Hepatocyte (in vitro differentiated cells): Measurements from ENCODE around the gene ARMH3. TPM values are rescaled to one million over a fixed set of nuclear protein-coding genes. Genes with fewer than 3 reads are reported as not detected.

Source experiments
- DNase-seq: peaks from one replicate; pipeline ENCODE4 v3.0.0-alpha.2; 2016; ENCODE audit warnings: low spot score
- H2AFZ ChIP-seq: fragments of 200-600 bp; sonication (generic); 2 replicates; pipeline ENCODE4 v1.6.0; 2016; ENCODE audit warnings: antibody characterized with exemption, mild to moderate bottlenecking
- H3K27ac ChIP-seq: fragments of 200-600 bp; sonication (generic); 2 replicates; pipeline ENCODE4 v1.5.1; 2016; ENCODE audit warnings: mild to moderate bottlenecking
- H3K27me3 ChIP-seq: fragments of 200-600 bp; sonication (generic); 2 replicates; pipeline ENCODE4 v1.6.1; 2016
- H3K36me3 ChIP-seq: fragments of 200-600 bp; sonication (generic); replicated peaks from 2 replicates; pipeline ENCODE4 v1.5.1; 2016; ENCODE audit warnings: low read depth; ENCODE audit not compliant: insufficient read depth
- H3K4me1 ChIP-seq: fragments of 200-600 bp; sonication (generic); 2 replicates; pipeline ENCODE4 v1.5.1; 2016; ENCODE audit warnings: mild to moderate bottlenecking, moderate library complexity; ENCODE audit not compliant: insufficient read depth
- H3K4me2 ChIP-seq: fragments of 200-600 bp; sonication (generic); 2 replicates; pipeline ENCODE4 v1.6.0; 2016
- H3K4me3 ChIP-seq: fragments of 200-600 bp; sonication (generic); 2 replicates; pipeline ENCODE4 v1.5.1; 2016; ENCODE audit warnings: mild to moderate bottlenecking
- H3K79me2 ChIP-seq: fragments of 200-600 bp; sonication (generic); 2 replicates; pipeline ENCODE4 v1.6.0; 2017; ENCODE audit warnings: mild to moderate bottlenecking
- H3K9me2 ChIP-seq: fragments of 200-600 bp; sonication (generic); replicated peaks from 2 replicates; pipeline ENCODE4 v1.6.0; 2017; ENCODE audit warnings: mild to moderate bottlenecking; ENCODE audit not compliant: insufficient read depth
- H3K9me3 ChIP-seq: fragments of 200-600 bp; sonication (generic); 2 replicates; pipeline ENCODE4 v1.5.1; 2016; ENCODE audit warnings: low read depth, mild to moderate bottlenecking
- H4K20me1 ChIP-seq: fragments of 200-600 bp; sonication (generic); 2 replicates; pipeline ENCODE4 v1.6.0; 2016; ENCODE audit warnings: mild to moderate bottlenecking; ENCODE audit not compliant: insufficient read depth, poor library complexity, severe bottlenecking
- EZH2 ChIP-seq: fragments of 200-600 bp; sonication (generic); IDR thresholded peaks from 2 replicates; pipeline ENCODE4 v1.6.1; 2016; ENCODE audit warnings: antibody characterized with exemption, mild to moderate bottlenecking, borderline replicate concordance
- EZH2phosphoT487 ChIP-seq: fragments of 200-600 bp; sonication (generic); IDR thresholded peaks from one replicate; pipeline ENCODE4 v1.6.1; 2018; ENCODE audit warnings: antibody characterized with exemption, mild to moderate bottlenecking, low read depth, moderate library complexity; ENCODE audit not compliant: unreplicated experiment, severe bottlenecking
- WGBS: methylation state at CpG from one replicate; pipeline ENCODE4 v1.1.6; 2016; ENCODE audit warnings: low lambda C conversion rate; ENCODE audit errors: missing lambda C conversion rate; 5-methylcytosine and 5-hydroxymethylcytosine counted together
- polyA plus RNA-seq: library from polyadenylated mRNA; unstranded; fragments of >200 nt; fragmentation: Nextera tagmentation; extraction: Ambion mirVana; gene quantifications from 2 replicates; pipeline ENCODE4 v1.2.1, GENCODE V29; 2016
- total RNA-seq: library from RNA; depleted of rRNA; stranded (reverse); fragments of >200 nt; gene quantifications from 2 replicates; pipeline ENCODE4 v1.2.3, GENCODE V29; 2014
- TF ChIP-seq, protein P1 (sequence below): fragments of 200-600 bp; sonication (generic); IDR thresholded peaks from 2 replicates; pipeline ENCODE4 v1.5.1; 2016; ENCODE audit warnings: antibody characterized with exemption, mild to moderate bottlenecking; ENCODE audit not compliant: poor library complexity

ARMH3 gene
- total and polyA plus RNA-seq, 2 experiments from 2014 or later: 10.6 to 15.1 TPM

DNA sequence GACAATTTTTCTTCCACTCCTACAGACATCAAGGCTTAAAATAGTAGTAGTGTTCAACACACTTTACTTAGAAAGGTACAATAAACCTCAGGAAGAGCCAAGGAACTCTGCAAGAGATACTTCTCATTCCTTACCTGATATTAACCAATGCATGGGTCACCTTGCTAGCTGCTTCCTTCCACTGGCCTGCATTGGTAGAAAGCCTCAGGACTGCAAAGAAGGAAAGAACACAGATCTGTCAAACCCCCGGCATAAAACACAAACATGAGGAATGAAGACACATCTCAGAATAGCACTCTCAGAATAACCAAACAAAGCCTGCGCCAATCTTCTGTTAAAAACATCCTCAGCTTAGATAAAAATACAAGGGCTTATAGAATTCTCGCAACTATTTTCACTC, 116.2 kb downstream of the ARMH3 start:
- Histone ChIP-seq H4K20me1 (no peaks in the 10 kb centered on the region), H3K4me2 (no peak overlapping the region), H3K36me3 (no peaks in the 10 kb centered on the region), H3K27me3 (no peaks in the 10 kb centered on the region), H2AFZ (no peak overlapping the region), H3K27ac (peak overlapping the region; percentile 59), H3K4me3 (no peak overlapping the region), H3K4me1 (peaks cover 7% of the 10 kb centered on the region), H3K9me3 (no peaks in the 10 kb centered on the region), H3K79me2 (peaks cover 2% of the 10 kb centered on the region), H3K9me2 (no peaks in the 10 kb centered on the region)
- no peak for DNase-seq
- WGBS: 66% methylated on average over 3 of the region's 3 CpGs
- TF ChIP-seq EZH2 (no peak), EZH2phosphoT487 (no peak)
- TF ChIP-seq, protein P1, sequence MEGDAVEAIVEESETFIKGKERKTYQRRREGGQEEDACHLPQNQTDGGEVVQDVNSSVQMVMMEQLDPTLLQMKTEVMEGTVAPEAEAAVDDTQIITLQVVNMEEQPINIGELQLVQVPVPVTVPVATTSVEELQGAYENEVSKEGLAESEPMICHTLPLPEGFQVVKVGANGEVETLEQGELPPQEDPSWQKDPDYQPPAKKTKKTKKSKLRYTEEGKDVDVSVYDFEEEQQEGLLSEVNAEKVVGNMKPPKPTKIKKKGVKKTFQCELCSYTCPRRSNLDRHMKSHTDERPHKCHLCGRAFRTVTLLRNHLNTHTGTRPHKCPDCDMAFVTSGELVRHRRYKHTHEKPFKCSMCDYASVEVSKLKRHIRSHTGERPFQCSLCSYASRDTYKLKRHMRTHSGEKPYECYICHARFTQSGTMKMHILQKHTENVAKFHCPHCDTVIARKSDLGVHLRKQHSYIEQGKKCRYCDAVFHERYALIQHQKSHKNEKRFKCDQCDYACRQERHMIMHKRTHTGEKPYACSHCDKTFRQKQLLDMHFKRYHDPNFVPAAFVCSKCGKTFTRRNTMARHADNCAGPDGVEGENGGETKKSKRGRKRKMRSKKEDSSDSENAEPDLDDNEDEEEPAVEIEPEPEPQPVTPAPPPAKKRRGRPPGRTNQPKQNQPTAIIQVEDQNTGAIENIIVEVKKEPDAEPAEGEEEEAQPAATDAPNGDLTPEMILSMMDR: no peak

DNA sequence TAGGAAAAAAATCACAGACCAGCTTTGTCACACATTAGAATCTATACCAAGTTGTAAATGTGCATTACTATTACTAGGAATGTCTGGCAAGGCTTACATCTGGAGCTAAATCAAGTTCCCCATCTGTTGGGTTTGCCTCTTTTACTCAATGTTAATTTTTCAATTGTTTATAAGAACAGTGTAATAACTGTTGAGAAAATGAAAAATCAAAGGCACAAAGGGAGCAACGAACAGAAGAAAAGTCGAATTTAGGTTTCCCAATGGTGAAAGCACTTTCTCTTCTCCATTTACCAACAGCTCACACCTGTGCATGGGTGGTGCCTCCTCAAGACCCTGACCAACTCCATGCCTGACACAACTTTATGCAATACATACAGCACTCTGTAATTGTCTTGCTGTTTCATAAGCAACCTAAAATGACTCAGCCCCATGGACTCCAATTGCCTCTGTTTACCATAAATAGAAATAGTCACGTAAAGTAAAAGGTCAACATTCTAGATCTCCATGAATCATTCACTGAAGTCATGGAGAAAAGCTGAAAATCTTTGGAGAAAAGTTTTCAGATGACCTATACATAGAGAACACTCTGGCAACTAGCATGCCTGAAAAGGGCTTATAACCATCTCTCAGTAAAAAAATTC, 116.8 kb downstream of the ARMH3 start:
- peaks cover 2% of the 10 kb centered on the region for H3K79me2 ChIP-seq
- no peak overlapping the region for H3K4me2 ChIP-seq
- peak; percentile 27 for DNase-seq
- 70% methylated on average over 3 of the region's 3 CpGs for WGBS
- H3K9me3 ChIP-seq: no peaks in the 10 kb centered on the region
- no peaks in the 10 kb centered on the region for H3K9me2 ChIP-seq
- TF ChIP-seq EZH2: no peak
- no peaks in the 10 kb centered on the region for H3K36me3 ChIP-seq
- H3K27me3 ChIP-seq: no peaks in the 10 kb centered on the region
- H3K4me3 ChIP-seq: no peak overlapping the region
- no peaks in the 10 kb centered on the region for H4K20me1 ChIP-seq
- H2AFZ ChIP-seq: no peak overlapping the region
- peaks cover 7% of the 10 kb centered on the region for H3K4me1 ChIP-seq
- H3K27ac ChIP-seq: peak overlapping the region; percentile 59

DNA sequence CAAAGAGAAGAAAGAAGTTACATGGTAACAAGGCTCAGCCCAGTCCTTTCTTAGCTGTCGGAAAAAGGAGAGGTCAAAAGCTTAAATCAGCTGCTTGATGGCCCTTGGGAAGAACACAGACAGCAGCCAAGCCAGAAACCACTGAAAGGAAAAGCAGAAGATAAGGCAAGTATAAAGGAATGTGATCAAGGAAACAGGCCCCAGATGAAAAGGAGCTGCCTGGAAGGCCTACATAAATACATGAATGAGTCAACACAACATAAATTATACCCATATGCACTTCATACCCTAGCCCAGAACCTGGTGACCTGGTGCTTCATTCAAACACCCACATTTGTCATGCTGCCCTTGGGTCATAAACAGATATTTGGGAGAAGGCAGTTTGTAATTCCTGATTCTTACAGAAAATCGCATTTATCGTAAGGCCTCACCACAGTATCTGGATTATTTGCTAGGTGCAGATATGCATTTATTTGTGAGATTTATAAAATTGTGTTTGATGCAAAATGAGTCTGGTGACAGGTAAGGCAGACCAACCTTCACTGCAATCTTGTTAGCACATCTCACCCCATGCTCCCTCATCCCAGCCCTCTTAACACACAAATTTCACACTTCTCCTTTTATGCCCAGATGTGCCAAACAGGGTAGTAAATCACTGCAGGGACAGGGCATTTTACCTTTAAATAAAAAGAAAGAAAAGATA, 117.5 kb downstream of the ARMH3 start:
- DNase-seq: peak; percentile 34
- H3K4me3 ChIP-seq: no peak overlapping the region
- peak overlapping the region; percentile 59 for H3K27ac ChIP-seq
- no peaks in the 10 kb centered on the region for H3K36me3 ChIP-seq
- H3K79me2 ChIP-seq: peaks cover 2% of the 10 kb centered on the region
- TF ChIP-seq, protein P1: no peak
- TF ChIP-seq EZH2phosphoT487: no peak
- no peak for TF ChIP-seq EZH2
- no peaks in the 10 kb centered on the region for H3K9me2 ChIP-seq
- WGBS: 77% methylated on average over 3 of the region's 3 CpGs
- H3K4me1 ChIP-seq: peaks cover 7% of the 10 kb centered on the region
- no peaks in the 10 kb centered on the region for H3K9me3 ChIP-seq
- H3K4me2 ChIP-seq: no peak overlapping the region
- no peaks in the 10 kb centered on the region for H3K27me3 ChIP-seq
- H4K20me1 ChIP-seq: no peaks in the 10 kb centered on the region
- no peak overlapping the region for H2AFZ ChIP-seq

DNA sequence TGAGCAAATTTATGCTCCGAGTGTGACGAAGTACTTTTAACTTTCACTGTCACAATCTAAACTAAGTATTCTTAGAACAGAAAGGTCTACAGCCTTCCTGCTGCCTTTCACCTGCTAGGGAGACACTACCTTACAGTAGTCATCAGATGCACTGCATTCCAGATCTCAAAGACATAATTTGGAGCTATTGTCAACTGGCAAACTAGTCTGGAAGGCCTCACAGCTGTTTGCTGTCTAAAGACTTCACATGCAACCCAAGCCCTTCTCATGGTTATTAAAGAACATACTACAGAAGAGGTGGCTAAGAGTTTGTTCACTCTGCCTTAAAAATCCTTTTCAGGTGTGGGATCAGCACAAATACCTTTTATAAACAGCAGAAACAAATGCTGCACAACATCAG, 120.5 kb downstream of the ARMH3 start:
- TF ChIP-seq, protein P1: no peak
- TF ChIP-seq EZH2 (no peak), EZH2phosphoT487 (no peak)
- Histone ChIP-seq H3K4me1 (peaks cover 7% of the 10 kb centered on the region), H3K4me3 (no peak overlapping the region), H3K9me3 (no peaks in the 10 kb centered on the region), H2AFZ (no peak overlapping the region), H3K27me3 (no peaks in the 10 kb centered on the region), H3K4me2 (no peak overlapping the region), H3K27ac (no peak overlapping the region), H3K9me2 (no peaks in the 10 kb centered on the region), H3K36me3 (no peaks in the 10 kb centered on the region), H4K20me1 (no peaks in the 10 kb centered on the region), H3K79me2 (peaks cover 5% of the 10 kb centered on the region)
- no peak for DNase-seq
- WGBS: 90% methylated on average over 2 of the region's 2 CpGs
